MCF 10A (cell line): ENCODE results near the gene LCE6A. TPM values are rescaled to one million over a fixed set of nuclear protein-coding genes. Genes with fewer than 3 reads are reported as not detected.
A peak's percentile ranks its signal among the peaks of the same experiment; 100 is the strongest.

ENCODE experiments used
- BruUV-seq: library from RNA; stranded (reverse); fragments of 400-500 nt; replicated peaks from 2 replicates; lab custom pipeline; 2021; lab: Mats Ljungman, UMichigan
- CTCF ChIA-PET: fragments of 300-600 bp; sonication (Branson Sonifier 250); formaldehyde crosslinking; extraction: SDS; loops from one replicate; lab custom pipeline; 2021; ENCODE audit warnings: antibody characterized with exemption, inconsistent platforms; lab: Yijun Ruan, JAX
- POLR2A ChIA-PET: fragments of 300-600, 350-650 bp; sonication (Branson Sonifier 250); formaldehyde crosslinking; extraction: SDS; loops from one replicate; lab custom pipeline; 2020; ENCODE audit warnings: antibody characterized with exemption, inconsistent platforms; lab: Yijun Ruan, JAX
- DNase-seq: peaks from one replicate; pipeline ENCODE4 v3.0.0-alpha.2; 2018; ENCODE audit not compliant: unreplicated experiment
- H3K27ac Mint-ChIP-seq: one replicate; pipeline ENCODE4 v1.8.0; 2022; ENCODE audit warnings: mild to moderate bottlenecking, low read depth, mixed read lengths; ENCODE audit not compliant: unreplicated experiment
- H3K27me3 Mint-ChIP-seq: one replicate; pipeline ENCODE4 v1.8.0; 2022; ENCODE audit warnings: mixed read lengths; ENCODE audit not compliant: insufficient read depth, unreplicated experiment
- H3K36me3 Mint-ChIP-seq: one replicate; pipeline ENCODE4 v1.8.0; 2022; ENCODE audit warnings: mild to moderate bottlenecking, moderate library complexity, mixed read lengths; ENCODE audit not compliant: insufficient read depth, unreplicated experiment
- H3K4me1 Mint-ChIP-seq: one replicate; pipeline ENCODE4 v1.8.0; 2022; ENCODE audit warnings: mixed read lengths; ENCODE audit not compliant: insufficient read depth, unreplicated experiment
- H3K4me3 Mint-ChIP-seq: one replicate; pipeline ENCODE4 v1.8.0; 2022; ENCODE audit warnings: mild to moderate bottlenecking, moderate library complexity, mixed read lengths; ENCODE audit not compliant: unreplicated experiment
- H3K9me3 Mint-ChIP-seq: one replicate; pipeline ENCODE4 v1.8.0; 2022; ENCODE audit warnings: mixed read lengths; ENCODE audit not compliant: unreplicated experiment
- intact Hi-C: fragments of 100-400 bp; cut with micrococcal nuclease; formaldehyde crosslinking; loops from 2 replicates; pipeline ENCODE4 v1.14.1; 2022
- total RNA-seq: library from RNA; stranded (reverse); gene quantifications from 2 replicates; pipeline ENCODE4 v1.2.3, GENCODE V29; 2022
- TF ChIP-seq, protein P1 (sequence below): fragments of 200-600 bp; IDR thresholded peaks from one replicate; pipeline ENCODE4 v1.8.0; 2022; ENCODE audit warnings: antibody characterized with exemption, mild to moderate bottlenecking; ENCODE audit not compliant: unreplicated experiment

Gene LCE6A
- total RNA-seq, 1 experiment from 2014 or later = not detected

DNA sequence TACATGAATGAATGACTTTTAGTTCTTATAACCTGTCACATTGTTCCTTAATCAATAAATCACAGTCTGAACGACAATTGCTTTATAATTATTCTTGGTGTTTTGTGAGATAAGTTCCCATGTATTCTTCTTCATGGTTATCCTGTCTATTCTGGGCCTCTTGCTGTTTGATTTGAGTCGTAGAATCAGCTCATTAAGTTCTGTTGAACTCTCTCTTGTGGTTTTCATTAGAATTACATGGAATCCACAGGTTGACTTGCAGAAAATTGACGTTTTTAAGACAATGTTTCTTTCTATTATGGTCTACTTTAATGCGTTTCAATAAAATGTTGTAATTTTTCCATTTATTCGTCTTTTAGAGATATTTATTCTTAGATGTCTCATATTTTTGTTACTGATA is 19.4 kb upstream of the LCE6A start:
- H3K4me3 Mint-ChIP-seq = no peak overlapping the region
- intact Hi-C loops = no loop called here
- H3K4me1 Mint-ChIP-seq = no peaks in the 10 kb centered on the region
- H3K9me3 Mint-ChIP-seq = no peaks in the 10 kb centered on the region
- peaks cover 10% of the 10 kb centered on the region for H3K27me3 Mint-ChIP-seq
- no TSS peak for BruUV-seq
- TF ChIP-seq, protein P1, sequence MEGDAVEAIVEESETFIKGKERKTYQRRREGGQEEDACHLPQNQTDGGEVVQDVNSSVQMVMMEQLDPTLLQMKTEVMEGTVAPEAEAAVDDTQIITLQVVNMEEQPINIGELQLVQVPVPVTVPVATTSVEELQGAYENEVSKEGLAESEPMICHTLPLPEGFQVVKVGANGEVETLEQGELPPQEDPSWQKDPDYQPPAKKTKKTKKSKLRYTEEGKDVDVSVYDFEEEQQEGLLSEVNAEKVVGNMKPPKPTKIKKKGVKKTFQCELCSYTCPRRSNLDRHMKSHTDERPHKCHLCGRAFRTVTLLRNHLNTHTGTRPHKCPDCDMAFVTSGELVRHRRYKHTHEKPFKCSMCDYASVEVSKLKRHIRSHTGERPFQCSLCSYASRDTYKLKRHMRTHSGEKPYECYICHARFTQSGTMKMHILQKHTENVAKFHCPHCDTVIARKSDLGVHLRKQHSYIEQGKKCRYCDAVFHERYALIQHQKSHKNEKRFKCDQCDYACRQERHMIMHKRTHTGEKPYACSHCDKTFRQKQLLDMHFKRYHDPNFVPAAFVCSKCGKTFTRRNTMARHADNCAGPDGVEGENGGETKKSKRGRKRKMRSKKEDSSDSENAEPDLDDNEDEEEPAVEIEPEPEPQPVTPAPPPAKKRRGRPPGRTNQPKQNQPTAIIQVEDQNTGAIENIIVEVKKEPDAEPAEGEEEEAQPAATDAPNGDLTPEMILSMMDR = no peak
- POLR2A ChIA-PET = no interaction called here
- DNase-seq = no peak
- CTCF ChIA-PET = no interaction called here
- no peak overlapping the region for H3K27ac Mint-ChIP-seq
- no peaks in the 10 kb centered on the region for H3K36me3 Mint-ChIP-seq

DNA sequence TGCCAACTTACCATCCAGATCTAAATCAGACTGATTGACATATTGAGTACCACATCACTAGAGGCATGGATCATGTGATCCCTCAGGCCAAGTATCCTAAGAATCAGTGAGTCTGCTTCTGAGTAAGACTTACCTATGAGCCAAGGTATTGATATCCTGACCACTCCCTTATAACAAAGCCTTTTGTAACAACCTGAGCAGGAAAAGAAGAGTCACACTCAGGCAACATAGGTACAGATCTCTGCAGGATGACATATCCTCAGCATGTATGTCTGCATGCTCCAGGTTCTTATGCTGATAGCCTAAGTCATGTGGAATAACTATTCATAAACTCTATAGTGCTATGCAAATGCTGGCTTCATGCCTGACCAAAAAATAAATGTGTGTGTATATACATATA is 17.7 kb upstream of the LCE6A start:
- Mint-ChIP-seq H3K4me3 (no peak overlapping the region), H3K4me1 (no peaks in the 10 kb centered on the region), H3K27me3 (peaks cover 15% of the 10 kb centered on the region), H3K36me3 (no peaks in the 10 kb centered on the region), H3K27ac (no peak overlapping the region), H3K9me3 (peaks cover 8% of the 10 kb centered on the region)
- DNase-seq = no peak
- TF ChIP-seq, protein P1 = no peak
- POLR2A ChIA-PET = no interaction called here
- BruUV-seq = no TSS peak
- intact Hi-C loops = no loop called here
- CTCF ChIA-PET = interaction anchor here (1.0 to 1.9 kb wide), 2 partner anchors 46 to 528 kb away, joined by 3 to 10 read pairs; no protein-coding TSS in a partner anchor

DNA sequence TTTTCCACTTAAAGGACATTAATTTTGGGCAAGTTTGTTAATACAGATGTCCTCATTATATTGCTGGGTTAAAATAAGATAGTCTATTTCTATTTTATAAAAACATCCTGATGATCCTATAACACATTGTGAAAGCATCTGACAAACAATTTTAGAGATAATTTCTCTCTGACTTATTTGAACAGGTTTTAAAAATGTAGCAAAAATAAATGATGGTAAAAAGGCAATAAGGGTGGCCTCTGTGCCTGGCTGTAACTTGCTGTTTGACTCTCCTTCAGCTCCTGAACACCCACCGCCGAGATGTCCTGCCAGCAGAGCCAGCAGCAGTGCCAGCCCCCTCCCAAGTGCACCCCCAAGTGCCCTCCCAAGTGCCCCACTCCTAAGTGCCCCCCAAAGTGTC is 15.5 kb upstream of the LCE6A start, which contains the start of gene LCE1A:
LCE1A (plus strand) TSS at position 301 of the 400 bp plus-strand sequence; CDS start at position 301, 0 bp downstream.
- Mint-ChIP-seq H3K36me3 (no peaks in the 10 kb centered on the region), H3K4me1 (no peaks in the 10 kb centered on the region), H3K27ac (no peak within 1 kb of the TSS), H3K9me3 (peaks cover 11% of the 10 kb centered on the region), H3K27me3 (peaks cover 15% of the 10 kb centered on the region), H3K4me3 (no peak within 1 kb of the TSS)
- POLR2A ChIA-PET = no interaction called here
- DNase-seq = no peak
- TF ChIP-seq, protein P1 = no peak
- no TSS peak for BruUV-seq
- intact Hi-C loops = no loop called here
- CTCF ChIA-PET = interaction anchor here (1.2 kb wide), 1 partner anchor 20 kb away, joined by 6 read pairs; the partner anchor contains the start of gene LCE1C

DNA sequence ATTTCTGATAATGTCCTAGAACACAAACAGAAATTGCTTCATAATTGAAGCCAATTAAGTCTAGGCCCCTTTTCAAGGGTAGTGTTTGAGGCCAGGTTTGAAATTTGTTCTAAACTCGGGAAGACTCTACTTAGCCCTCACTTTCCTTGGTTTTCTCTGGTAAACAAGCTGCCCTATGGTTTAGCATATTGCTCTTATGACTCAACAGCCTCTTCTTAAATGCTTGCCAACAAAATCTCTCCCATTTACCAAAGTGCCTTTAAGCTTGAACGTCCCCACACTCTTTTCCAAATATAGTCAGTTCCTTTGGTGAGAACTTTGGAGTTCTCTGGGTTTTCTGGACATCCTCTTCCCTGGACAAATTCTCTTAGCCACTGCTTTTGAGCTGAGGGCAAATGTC is 5.8 kb upstream of the LCE6A start:
- intact Hi-C loops = no loop called here
- Mint-ChIP-seq H3K4me1 (peaks cover 7% of the 10 kb centered on the region), H3K36me3 (no peaks in the 10 kb centered on the region), H3K4me3 (no peak overlapping the region), H3K27ac (peak overlapping the region; percentile 8), H3K9me3 (peaks cover 5% of the 10 kb centered on the region), H3K27me3 (no peaks in the 10 kb centered on the region)
- no TSS peak for BruUV-seq
- ChIA-PET POLR2A (interaction anchor here (0.6 to 1.2 kb wide), 4 partner anchors 13 to 726 kb away, joined by 3 to 4 read pairs (median 3); no protein-coding TSS in a partner anchor), CTCF (interaction anchor here (0.6 to 1.0 kb wide), 2 partner anchors 35 to 1152 kb away, joined by 3 to 4 read pairs; no protein-coding TSS in a partner anchor)
- DNase-seq = no peak
- TF ChIP-seq, protein P1 = no peak
